ENCODE measurements around the gene ATP2C2.
"Not testable (repeated sequence)": the region's sequence is repeated elsewhere in the genome, so short reads cannot be mapped to it uniquely, and the experiment has no call there.

The ATP2C2 gene

DNA sequence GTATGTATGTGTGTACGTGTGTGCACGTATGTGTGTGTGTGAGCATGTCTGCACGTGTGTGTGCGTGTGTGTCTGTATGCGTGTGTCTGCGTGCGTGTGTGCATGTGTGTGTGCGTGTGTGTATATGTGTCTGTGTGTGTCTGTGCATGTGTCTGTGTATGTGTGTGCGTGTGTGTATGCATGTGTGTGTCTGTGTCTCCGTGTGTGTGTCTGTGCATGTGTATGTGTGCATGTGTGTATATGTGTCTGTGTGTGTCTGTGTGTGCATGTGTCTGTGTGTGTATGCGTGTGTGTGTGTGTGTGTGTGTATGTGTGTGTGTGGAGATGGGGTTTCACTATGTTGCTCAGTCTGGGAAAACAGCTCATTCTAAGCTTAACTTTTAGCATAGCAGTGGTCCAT lies 43.9 kb downstream of the ATP2C2 start:
- FAIRE-seq (no peak), DNase-seq (ENCODE audit: insufficient read length, low spot score) (no peak)
- TF ChIP-seq, protein P1, sequence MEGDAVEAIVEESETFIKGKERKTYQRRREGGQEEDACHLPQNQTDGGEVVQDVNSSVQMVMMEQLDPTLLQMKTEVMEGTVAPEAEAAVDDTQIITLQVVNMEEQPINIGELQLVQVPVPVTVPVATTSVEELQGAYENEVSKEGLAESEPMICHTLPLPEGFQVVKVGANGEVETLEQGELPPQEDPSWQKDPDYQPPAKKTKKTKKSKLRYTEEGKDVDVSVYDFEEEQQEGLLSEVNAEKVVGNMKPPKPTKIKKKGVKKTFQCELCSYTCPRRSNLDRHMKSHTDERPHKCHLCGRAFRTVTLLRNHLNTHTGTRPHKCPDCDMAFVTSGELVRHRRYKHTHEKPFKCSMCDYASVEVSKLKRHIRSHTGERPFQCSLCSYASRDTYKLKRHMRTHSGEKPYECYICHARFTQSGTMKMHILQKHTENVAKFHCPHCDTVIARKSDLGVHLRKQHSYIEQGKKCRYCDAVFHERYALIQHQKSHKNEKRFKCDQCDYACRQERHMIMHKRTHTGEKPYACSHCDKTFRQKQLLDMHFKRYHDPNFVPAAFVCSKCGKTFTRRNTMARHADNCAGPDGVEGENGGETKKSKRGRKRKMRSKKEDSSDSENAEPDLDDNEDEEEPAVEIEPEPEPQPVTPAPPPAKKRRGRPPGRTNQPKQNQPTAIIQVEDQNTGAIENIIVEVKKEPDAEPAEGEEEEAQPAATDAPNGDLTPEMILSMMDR (IDR thresholded peaks at IDR 0.05; ENCODE audit: insufficient read depth, missing control alignments) = no peak

DNA sequence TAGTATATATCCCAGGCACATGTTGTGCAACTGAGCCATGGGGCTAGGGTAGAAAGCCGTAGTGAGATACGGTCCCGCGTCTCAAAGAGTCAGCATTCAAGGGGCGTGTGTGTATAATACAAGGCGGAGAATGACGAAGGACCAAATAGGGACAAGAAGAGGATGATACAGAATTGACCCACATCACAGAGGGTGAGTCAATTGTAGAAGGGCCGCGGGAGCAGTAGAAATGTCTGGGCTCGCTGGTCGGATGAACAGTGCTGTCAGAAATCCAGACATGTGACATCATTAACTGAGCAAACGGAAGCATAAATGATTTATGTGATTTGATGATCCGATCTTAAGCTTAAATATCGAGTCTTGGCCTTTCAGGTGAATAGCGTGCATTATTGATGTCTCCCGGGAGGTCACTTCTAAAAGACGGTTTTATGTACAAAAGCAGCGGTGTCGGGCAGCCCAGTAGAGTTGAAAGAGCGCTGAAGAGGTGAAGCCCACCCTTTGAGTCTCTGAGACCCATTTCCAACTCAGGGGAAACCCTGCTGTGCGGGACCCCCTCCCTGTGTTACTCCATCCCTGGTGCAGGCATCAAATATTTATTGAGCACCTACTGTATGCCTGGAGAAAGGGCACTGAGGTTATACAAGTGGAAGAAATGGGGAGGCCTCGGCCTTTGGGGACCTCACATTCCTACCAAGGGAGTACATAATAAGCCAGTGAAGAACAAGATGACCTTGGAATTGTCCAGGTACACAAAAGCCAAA lies 45.1 kb downstream of the ATP2C2 start:
- FAIRE-seq (no peak), DNase-seq (ENCODE audit: insufficient read length, low spot score) (no peak)
- TF ChIP-seq, protein P1 (IDR thresholded peaks at IDR 0.05; ENCODE audit: insufficient read depth, missing control alignments) = no peak

DNA sequence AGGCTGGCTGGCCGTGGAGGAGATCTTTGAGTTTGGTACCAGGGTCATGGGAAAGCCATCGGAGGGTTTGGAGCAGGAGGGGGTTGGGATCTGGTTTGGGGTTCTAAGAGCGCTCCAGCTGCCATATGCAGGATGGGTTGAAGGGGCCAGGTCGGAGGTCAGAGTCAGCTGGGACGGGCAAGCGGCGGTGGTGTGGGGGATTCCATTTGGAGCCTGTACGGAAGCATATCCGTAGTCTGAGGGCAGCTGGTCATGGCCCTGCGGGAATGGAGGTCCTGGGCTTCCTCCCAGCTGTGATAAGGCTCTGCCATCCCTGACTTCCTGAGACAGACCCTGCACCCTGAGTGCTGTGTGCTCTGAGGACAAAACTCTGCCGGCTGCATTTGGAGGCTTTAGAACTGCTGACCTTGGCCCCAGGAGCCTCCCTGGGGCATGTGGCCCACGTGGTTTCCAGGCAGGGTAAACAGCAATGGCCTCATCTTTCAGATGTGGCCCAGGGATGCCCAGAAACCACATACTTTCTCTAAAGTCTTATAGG lies 46.5 kb downstream of the ATP2C2 start:
- TF ChIP-seq, protein P1 (IDR thresholded peaks at IDR 0.05; ENCODE audit: insufficient read depth, missing control alignments) = no peak
- FAIRE-seq = no peak

DNA sequence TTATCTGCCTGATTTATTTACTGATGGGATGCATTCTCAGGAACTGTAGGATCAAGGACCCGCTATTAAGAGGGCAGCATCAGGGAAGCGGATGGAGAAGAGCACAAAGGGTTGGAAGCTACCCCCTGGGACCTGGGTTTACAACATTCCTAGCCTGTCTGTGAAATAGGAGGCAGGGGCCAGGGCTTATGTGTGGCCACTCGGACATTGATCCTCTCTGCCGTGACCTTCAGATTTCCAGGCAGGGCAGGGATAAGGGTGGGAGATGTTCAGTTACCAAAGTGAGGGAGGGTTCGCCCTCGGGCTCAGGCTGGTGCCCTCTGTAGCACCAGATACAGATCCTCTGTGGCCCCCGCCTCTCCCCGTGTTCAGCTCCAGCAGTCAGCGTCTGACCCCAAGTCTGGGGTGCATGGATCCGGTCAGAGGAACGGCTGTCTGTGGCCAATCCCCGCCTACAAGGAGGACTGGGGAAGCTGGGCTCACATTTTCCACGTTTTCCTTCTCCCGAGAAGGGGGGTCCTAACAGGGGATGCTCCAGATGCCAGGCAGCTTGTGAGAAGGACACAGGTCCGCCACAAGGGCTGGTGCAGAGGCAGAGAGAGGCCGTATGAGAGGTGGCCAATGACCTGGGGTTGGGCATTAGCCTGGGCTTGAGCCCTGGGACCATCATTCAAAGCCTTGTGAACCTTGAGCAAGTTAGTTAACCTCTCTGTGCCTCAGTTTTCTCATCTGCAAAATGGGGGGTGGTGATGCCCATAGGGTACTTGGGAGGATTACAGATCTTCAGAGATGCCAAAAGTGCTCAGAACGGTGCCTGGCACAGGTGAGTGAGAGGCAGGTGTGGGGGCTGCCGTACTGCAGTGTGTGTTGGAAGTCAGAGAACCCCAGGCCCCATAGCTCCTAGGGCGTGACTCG lies 48.3 kb downstream of the ATP2C2 start:
- DNase-seq (ENCODE audit: insufficient read length, low spot score) = no peak
- FAIRE-seq = no peak
- TF ChIP-seq, protein P1 (IDR thresholded peaks at IDR 0.05; ENCODE audit: insufficient read depth, missing control alignments) = no peak

More for the DNA sequence above, 46.5 kb downstream of the ATP2C2 start:
- DNase-seq (ENCODE audit: insufficient read length, low spot score) = no peak

DNA sequence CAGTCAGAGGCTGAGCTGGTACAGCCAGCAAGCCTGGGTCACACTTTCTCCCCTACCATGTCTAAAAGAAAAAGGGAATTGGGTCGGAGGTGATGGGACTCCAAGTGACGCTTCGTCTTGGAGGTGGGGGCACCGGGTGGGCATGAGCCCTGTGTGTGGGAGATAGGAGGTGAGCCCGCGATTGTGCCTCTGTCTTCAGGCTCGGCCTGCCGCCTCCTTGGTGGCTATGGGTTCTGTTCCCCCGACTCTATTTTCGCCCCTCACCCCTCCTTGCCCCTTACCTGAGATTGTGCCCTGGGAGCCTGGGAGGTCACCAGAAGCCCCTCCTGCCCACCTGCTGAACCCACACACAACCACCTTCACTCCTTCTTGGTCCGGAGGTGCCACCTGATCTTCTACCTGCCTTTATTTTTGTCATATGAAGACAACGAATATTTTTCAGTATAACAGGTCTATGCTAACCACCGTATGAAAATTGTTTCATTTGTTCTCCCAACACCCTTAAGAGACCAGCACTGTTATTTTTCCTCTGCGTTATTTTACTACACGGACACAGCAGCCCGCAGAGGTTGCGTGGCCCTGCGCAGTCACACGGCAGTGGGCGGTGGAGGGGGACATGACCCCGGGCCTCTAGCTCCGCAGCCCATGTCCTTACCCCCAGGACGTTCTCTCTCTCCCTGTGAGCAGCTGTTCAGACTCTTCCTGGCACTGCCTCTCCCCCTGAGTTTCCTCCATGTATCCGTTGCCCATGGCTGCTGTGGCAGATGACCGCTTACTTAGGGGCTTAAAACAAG lies 49.9 kb downstream of the ATP2C2 start:
- FAIRE-seq (no peak), DNase-seq (ENCODE audit: insufficient read length, low spot score) (no peak)

DNA sequence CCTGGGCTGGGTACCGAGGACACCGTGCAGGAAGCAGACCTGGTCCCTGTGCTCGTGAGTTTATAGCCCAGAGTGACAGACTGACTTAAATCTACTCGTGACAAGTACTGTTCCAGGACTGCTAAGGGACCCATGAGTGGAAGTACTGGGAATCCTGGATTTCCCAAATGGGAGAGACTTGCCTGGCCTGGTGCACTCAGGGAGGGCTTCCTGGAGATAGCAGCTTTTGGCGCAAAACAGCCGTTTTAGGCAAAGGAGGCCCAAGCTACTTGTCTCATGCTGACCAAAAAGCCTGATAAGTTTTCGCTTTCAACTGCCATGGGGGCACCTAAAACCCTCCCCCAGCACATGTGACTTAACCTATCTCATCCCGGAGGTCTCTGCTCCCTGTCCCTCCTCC lies 51.4 kb downstream of the ATP2C2 start:
- FAIRE-seq = no peak
- DNase-seq (ENCODE audit: insufficient read length, low spot score) = no peak
- TF ChIP-seq, protein P1 (IDR thresholded peaks at IDR 0.05; ENCODE audit: insufficient read depth, missing control alignments) = no peak

More for the DNA sequence above, 49.9 kb downstream of the ATP2C2 start:
- TF ChIP-seq, protein P1 (IDR thresholded peaks at IDR 0.05; ENCODE audit: insufficient read depth, missing control alignments) = no peak

DNA sequence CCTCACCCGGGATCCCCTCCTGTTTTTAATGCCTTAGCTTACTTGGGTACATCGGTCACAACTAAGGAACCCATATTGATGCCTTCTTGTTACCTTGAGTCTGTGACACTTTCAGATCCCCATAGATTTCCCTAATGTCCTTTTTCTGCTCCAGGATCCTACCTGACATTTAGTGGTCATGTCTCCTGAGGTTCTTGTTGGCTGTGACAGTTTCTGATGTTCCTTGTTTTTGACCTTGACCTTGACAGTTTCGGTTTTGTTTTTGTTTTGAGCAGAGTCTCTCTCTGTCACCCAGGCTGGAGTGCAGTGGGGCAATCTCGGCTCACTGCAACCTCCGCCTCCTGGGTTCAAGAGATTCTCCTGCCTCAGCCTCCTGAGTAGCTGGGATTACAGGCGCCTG lies 52.2 kb downstream of the ATP2C2 start:
- DNase-seq (ENCODE audit: insufficient read length, low spot score); FAIRE-seq: not testable (repeated sequence)

Data from D721Med (cell line).